DLD1 (cell line): ENCODE measurements around the gene ZYX.
"Not testable (repeated sequence)": the region's sequence is repeated elsewhere in the genome, so short reads cannot be mapped to it uniquely, and the experiment has no call there.

Source experiments
- in situ Hi-C: cut with HindIII; loops from 2 replicates; pipeline ENCODE4 v1.10.0; 2017; ENCODE audit warnings: low sequenced_read_pairs

ZYX gene

DNA sequence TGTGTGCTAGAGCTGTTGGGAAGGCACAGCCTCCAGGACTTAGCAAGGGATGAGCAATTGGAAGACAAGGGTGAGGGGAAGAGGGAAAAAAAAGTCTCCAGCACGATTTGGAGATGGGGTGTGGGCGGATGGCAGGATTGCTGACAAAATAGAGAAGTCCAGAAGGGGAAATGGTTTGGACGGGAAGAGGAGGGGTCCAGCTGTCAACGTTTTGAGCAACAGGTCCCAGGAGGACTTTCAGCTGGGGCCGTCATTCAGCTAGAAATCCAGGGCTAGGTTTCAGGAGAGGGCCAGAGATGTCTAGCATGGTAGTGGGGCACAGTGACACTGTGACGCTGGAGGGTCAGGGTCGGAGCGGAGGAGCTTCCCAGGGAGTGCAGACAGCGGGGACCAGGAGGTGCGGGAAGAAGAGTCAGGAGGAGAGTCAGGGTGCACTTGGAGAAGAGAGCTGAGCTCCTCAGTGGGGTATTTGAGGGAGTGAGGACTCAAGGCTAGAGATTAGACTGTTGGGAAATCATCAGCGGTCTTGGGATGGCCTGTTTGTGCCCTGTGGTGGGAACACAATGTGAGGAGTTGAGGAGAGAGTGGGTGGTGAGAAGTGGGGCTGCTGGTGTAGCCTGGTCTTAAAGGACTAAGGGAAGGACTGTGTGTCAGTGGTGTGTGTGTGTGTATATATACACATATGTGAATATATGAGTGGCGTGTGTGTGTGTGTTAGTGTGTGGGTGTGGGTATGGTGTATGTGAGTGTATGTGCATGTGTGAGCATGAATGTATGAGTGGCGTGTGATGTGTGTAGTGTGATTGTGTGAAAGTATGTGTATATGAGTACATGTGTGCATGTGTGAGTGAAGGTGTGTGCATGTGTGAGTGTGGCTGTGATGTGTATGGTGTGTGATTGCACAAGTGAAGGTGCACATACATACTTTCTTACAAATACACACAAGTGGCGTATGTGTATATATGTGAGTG, 3.8 kb downstream of the ZYX start:
- in situ Hi-C loops: no loop called here

DNA sequence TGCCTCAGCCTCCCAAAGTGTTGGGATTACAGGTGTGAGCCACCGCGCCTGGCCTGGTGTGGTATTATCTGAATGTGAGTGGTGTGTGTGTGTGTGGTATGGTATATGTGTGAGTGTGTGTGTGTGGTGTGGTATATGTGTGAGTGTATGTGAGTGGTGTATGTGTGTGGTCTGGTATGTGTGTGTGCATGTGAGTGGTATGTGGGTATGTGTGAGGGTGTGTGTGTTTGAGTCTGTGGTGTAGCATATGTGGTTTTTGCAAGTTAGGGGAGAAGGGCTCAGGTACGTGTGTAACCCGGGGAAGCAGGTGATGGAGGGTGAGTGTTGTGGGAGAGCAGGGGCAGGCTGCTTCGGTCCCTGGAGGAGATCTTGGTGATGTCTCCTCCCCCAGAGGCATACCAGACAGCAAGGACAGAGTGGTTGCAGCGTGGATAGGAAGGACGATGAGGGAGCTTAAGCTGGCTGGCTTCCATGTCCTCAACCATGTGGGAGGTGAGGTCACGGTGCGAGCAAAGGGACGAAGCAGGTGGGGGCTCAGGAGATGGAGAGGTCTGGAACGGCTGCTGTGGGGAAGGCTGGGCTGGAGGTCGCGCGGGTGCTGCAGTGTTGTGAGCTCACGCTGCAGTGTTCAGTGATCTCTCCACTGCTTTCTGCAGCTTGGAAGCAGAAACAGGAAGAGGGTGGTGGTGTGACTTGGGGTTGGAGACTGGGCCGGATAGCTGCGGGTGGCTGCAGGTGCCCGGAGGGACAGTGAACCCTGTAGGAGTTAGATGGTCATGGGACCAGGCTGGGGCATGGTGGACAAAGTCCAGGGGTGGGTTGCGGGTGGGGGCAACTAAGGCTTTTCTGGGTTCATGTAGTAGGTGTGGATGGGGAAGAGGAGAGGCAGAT, 5.0 kb downstream of the ZYX start:
- in situ Hi-C loops: no loop called here

GRCh38 chr7:143387156-143387975, 6.2 kb downstream of the ZYX start:
- in situ Hi-C loops: no loop called here

- in situ Hi-C loops: no loop called here
Observed at GRCh38 chr7:143388051-143388450, 6.9 kb downstream of the ZYX start.

GRCh38 chr7:143388491-143389101, 7.5 kb downstream of the ZYX start:
- in situ Hi-C loops: no loop called here

- in situ Hi-C loops: no loop called here
Observed at GRCh38 chr7:143389316-143390103, 8.4 kb downstream of the ZYX start.

DNA sequence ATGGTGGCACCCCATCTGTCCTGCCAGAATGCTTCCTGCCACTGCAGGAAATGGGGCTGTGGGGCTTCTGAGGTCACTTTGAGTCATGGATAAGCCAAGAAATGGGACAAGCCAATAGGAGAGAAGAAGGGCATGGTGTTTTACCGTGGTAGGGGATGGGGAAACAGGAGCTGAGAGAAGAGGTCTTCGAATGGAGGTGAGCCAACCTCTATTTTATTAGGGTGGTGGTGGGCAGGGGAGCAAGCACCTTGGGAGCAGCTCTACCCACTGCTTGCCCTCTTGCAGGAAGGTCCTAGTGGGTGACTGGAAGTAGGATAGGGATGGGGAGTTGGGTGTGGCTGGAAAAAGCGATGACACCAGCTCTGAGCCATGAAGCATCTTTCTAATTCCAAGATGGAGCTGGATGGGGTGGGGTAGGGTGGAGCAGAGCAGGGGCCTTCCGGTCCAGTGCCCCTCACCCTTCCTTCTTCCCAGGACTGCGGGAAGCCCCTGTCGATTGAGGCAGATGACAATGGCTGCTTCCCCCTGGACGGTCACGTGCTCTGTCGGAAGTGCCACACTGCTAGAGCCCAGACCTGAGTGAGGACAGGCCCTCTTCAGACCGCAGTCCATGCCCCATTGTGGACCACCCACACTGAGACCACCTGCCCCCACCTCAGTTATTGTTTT, 9.1 kb downstream of the ZYX start:
- in situ Hi-C loops: no loop called here

DNA sequence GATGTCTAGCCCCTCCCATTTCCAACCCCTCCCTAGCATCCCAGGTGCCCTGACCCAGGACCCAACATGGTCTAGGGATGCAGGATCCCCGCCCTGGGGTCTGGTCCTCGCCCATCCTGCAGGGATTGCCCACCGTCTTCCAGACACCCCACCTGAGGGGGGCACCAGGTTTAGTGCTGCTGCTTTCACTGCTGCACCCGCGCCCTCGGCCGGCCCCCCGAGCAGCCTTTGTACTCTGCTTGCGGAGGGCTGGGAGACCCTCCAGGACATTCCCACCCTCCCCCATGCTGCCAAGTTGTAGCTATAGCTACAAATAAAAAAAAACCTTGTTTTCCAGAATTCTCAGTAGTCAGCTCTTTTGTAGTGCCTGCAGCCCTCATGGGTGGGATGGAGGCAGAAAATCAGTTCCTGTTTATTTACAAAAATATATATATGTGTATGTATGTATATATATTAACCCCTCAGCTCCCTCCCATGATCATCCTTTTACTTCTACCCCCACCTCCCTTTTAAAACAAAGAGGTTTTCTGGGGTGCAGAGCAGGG, 9.7 kb downstream of the ZYX start:
- in situ Hi-C loops: no loop called here

DNA sequence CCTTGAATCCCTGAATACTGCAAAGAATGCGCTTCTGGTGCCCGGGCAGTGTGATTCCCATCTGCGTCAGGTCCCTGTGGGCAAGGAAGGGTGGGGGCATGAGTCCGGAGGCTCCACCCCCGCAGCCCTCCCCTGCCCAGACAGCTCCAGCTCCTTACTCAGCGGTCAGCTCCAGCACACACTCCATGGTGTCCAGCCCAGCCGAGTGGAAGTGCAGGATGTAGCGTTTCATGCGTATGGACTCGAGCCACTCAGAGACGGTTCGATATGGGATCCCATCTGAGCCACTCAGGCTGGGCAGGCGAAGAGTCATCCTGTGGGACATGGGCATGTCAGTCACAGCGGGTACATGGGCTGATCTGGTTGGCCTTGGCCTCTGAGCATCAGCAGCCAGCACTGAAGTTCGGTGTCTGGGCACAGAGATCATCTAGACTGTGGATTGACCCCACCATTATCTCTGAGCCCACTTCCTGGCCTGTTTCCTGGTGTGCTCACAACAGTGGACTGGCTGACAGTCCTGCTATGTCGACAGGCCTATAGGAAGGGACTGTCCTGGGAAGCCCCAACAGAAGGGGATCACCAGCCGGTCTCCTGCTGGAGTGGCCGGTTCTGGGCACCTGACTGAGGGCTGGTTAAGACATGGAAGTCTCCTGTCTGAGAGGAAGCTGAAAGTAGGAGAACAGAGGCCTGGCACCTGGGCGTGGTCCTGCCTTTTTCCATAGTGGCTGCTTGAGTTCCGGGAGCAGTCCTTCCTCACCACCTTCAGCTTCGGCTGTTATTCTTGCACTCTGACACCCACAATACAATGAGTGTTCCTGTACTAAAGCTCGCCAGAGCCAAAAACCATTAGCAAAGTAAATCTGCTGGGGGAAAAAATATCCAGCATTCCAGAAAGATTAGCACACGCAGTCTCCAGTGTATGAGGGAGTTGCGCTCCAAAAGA, 10.6 kb downstream of the ZYX start:
- in situ Hi-C loops: no loop called here

GRCh38 chr7:143392427-143392826, 11.3 kb downstream of the ZYX start:
- in situ Hi-C loops: not testable (repeated sequence)

GRCh38 chr7:143392875-143393266, 11.7 kb downstream of the ZYX start:
- in situ Hi-C loops: no loop called here

- in situ Hi-C loops: no loop called here
Observed at GRCh38 chr7:143393267-143394041, 12.3 kb downstream of the ZYX start.

DNA sequence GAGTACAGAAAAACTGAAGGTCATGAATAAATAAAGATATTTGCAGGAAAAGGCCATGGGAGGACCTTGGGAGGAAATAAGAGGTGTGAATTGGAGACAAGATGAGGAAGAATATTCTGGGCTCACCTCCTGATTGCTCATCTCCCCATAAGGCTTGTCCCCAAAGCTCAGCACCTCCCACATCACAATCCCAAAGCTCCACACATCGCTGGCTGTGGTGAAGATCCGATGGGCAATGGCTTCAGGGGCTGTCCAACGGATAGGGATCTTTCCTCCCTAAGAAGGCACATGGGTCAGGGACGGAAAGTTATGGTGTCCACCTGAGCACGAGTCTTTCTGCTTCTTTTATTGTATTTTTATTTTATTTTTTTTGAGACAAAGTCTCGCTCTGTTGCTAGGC, 12.9 kb downstream of the ZYX start:
- in situ Hi-C loops: no loop called here

DNA sequence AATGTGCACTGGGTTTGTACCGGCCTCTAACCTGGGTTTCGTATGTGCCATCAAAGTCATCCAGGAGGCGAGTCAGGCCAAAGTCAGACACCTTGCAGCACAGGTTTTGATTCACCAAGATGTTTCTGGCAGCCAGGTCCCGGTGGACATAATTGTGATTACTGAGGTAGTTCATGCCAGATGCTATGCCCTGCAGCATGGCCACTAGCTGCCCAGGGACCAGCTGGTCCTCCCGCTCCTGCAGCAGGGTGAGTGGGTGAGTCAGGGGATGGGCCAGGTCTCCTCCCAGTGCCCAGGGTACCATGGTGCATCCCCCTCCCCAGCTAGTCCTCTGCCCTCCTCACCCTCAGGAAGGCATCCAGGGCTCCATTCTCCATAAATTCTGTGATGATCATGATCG, 13.6 kb downstream of the ZYX start:
- in situ Hi-C loops: no loop called here

GRCh38 chr7:143395187-143396149, 14.3 kb downstream of the ZYX start:
- in situ Hi-C loops: no loop called here

DNA sequence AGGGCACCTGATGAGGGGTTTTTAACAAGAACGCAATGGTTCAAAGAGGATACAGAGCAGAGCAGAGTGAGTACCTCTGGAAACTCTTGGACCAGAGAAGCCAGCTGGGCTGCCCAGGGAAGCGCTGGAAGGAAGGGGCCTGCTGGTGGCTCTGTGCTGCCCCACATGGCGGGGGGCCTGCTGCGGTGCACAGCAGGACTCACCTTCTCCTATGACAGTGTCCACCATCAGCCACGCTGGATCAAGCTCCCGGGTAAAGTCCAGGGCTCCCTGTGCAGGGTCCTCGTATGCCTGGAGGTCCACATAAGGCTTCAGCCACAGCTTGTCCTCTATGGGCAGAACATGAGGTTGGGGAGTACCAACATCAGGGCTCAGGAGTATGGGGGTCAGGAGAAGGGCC, 15.0 kb downstream of the ZYX start:
- in situ Hi-C loops: no loop called here
